ENCODE measurements around the gene ADGRG1. TPM values are rescaled to one million over a fixed set of nuclear protein-coding genes. Genes with fewer than 3 reads are reported as not detected.

Gene ADGRG1
- total and polyA plus RNA-seq, 8 donors = 17.3 to 78.4 (median 19.3) TPM

DNA sequence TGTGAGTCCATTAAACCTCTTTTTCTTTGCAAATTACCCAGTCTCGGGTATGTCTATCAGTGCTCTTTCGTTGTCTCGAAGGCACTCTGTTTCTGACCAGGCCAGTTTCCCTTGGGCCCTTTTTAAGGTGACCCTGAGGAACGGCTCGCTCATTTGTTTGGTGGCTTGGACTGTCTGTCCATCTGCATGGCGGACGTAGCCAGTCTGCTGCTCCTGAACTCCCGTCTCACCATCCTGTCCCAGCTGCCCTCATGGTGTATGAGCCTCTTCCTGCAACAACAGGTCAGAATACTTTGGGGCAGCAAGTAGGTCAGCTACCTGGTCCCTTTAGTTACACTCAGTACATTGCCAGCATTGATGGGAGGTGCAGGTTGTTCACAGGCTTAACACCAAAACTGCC is 85.2 kb downstream of the ADGRG1 start:
- TF ChIP-seq, protein P1, sequence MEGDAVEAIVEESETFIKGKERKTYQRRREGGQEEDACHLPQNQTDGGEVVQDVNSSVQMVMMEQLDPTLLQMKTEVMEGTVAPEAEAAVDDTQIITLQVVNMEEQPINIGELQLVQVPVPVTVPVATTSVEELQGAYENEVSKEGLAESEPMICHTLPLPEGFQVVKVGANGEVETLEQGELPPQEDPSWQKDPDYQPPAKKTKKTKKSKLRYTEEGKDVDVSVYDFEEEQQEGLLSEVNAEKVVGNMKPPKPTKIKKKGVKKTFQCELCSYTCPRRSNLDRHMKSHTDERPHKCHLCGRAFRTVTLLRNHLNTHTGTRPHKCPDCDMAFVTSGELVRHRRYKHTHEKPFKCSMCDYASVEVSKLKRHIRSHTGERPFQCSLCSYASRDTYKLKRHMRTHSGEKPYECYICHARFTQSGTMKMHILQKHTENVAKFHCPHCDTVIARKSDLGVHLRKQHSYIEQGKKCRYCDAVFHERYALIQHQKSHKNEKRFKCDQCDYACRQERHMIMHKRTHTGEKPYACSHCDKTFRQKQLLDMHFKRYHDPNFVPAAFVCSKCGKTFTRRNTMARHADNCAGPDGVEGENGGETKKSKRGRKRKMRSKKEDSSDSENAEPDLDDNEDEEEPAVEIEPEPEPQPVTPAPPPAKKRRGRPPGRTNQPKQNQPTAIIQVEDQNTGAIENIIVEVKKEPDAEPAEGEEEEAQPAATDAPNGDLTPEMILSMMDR (IDR thresholded peaks at IDR 0.05) = no peak
- ATAC-seq = no peak
- DNase-seq = no peak
- Histone ChIP-seq H3K4me1 (no peaks in the 10 kb centered on the region), H3K4me3 (no peak overlapping the region), H3K27ac (no peak overlapping the region), H3K27me3 (no peaks in the 10 kb centered on the region), H3K9me3 (no peaks in the 10 kb centered on the region), H3K36me3 (no peaks in the 10 kb centered on the region)
- intact Hi-C loops (cut with DNase I) = no loop called here

DNA sequence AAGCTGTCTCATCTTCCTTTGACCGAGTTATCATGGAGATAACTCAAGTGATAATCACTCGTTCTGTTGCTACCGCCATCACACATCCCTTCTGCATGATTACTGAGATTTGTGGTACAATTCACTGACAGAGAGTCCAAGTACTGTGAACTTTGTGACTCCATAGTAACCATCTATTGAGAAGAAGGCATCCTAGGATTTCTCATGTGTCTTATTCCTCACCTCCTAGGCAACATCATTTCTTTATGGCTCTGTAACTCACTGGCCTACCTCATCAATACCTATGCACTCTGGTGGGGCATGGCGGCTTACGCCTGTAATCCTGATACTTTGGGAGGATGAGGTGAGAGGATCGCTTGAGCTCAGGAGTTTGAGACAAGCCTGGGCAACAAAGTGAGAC is 85.6 kb downstream of the ADGRG1 start:
- Histone ChIP-seq H3K27me3 (no peaks in the 10 kb centered on the region), H3K36me3 (no peaks in the 10 kb centered on the region), H3K9me3 (no peaks in the 10 kb centered on the region), H3K4me3 (no peak overlapping the region), H3K27ac (no peak overlapping the region), H3K4me1 (no peaks in the 10 kb centered on the region)
- no peak for ATAC-seq
- intact Hi-C loops (cut with DNase I) = no loop called here
- DNase-seq = no peak
- TF ChIP-seq, protein P1 (IDR thresholded peaks at IDR 0.05) = no peak

Other genes starting within 250 kb of the ADGRG1 start
- 1 to 10 TPM; 1.1 to 6.4 TPM for gene CCL17, start 223.9 kb upstream of the ADGRG1 start, total RNA-seq
- gene CCL17, start 223.9 kb upstream of the ADGRG1 start, polyA plus RNA-seq (ENCODE audit: insufficient read length in 6 of 6) = under 1 TPM in 1 of 6 donors, not detected in 5; 0.43 TPM
- 10 to 100 TPM; 48.6 to 51.5 TPM for gene CIAPIN1, start 181.2 kb upstream of the ADGRG1 start, total RNA-seq
- 10 to 100 TPM; 64.9 to 87.7 (median 81.4) TPM for gene CIAPIN1, start 181.2 kb upstream of the ADGRG1 start, polyA plus RNA-seq (ENCODE audit: insufficient read length in 6 of 6)
- 10 to 100 TPM; 47.3 to 48.8 TPM for gene COQ9, start 181.2 kb upstream of the ADGRG1 start, total RNA-seq
- gene COQ9, start 181.2 kb upstream of the ADGRG1 start, polyA plus RNA-seq (ENCODE audit: insufficient read length in 6 of 6) = 10 to 100 TPM; 56.9 to 67.8 (median 61.2) TPM
- 10 to 100 TPM; 76.5 to 85.2 TPM for gene POLR2C, start 166.0 kb upstream of the ADGRG1 start, total RNA-seq
- 10 to 100 TPM; 71.0 to 85.9 (median 81.9) TPM for gene POLR2C, start 166.0 kb upstream of the ADGRG1 start, polyA plus RNA-seq (ENCODE audit: insufficient read length in 6 of 6)
- gene DOK4, start 142.1 kb upstream of the ADGRG1 start, total RNA-seq = 100 to 1,000 TPM in 1 of 2 donors, 10 to 100 TPM in 1; 41.8 to 108 TPM
- gene DOK4, start 142.1 kb upstream of the ADGRG1 start, polyA plus RNA-seq (ENCODE audit: insufficient read length in 6 of 6) = 10 to 100 TPM; 27.7 to 34.4 (median 30.0) TPM
- gene CCDC102A, start 92.1 kb upstream of the ADGRG1 start, total RNA-seq = 1 to 10 TPM; 5.2 to 9.3 TPM
- 10 to 100 TPM; 11.5 to 18.4 (median 15.4) TPM for gene CCDC102A, start 92.1 kb upstream of the ADGRG1 start, polyA plus RNA-seq (ENCODE audit: insufficient read length in 6 of 6)
- under 1 TPM; 0.92 to 0.99 TPM for gene ADGRG5, start 86.0 kb upstream of the ADGRG1 start, total RNA-seq
- 1 to 10 TPM in 1 of 6 donors, under 1 TPM in 5; 0.58 to 1.3 (median 0.72) TPM for gene ADGRG5, start 86.0 kb upstream of the ADGRG1 start, polyA plus RNA-seq (ENCODE audit: insufficient read length in 6 of 6)
- 10 to 100 TPM in 1 of 2 donors, 1 to 10 TPM in 1; 1.1 to 29.8 TPM for gene ADGRG3, start 39.7 kb downstream of the ADGRG1 start, total RNA-seq
- gene ADGRG3, start 39.7 kb downstream of the ADGRG1 start, polyA plus RNA-seq (ENCODE audit: insufficient read length in 6 of 6) = 1 to 10 TPM in 4 of 6 donors, under 1 TPM in 2; 0.70 to 1.9 (median 1.1) TPM
- gene DRC7, start 66.2 kb downstream of the ADGRG1 start, total RNA-seq = 1 to 10 TPM in 1 of 2 donors, under 1 TPM in 1; 0.52 to 3.8 TPM
- gene DRC7, start 66.2 kb downstream of the ADGRG1 start, polyA plus RNA-seq (ENCODE audit: insufficient read length in 6 of 6) = 1 to 10 TPM; 1.1 to 4.3 (median 2.4) TPM
- 10 to 100 TPM; 16.6 to 20.1 TPM for gene KATNB1, start 107.1 kb downstream of the ADGRG1 start, total RNA-seq
- gene KATNB1, start 107.1 kb downstream of the ADGRG1 start, polyA plus RNA-seq (ENCODE audit: insufficient read length in 6 of 6) = 10 to 100 TPM; 11.7 to 15.2 (median 14.0) TPM
- gene KIFC3, start 173.9 kb downstream of the ADGRG1 start, total RNA-seq = 10 to 100 TPM; 68.7 to 96.8 TPM
- gene KIFC3, start 173.9 kb downstream of the ADGRG1 start, polyA plus RNA-seq (ENCODE audit: insufficient read length in 6 of 6) = 10 to 100 TPM; 41.4 to 69.8 (median 54.8) TPM

All from left lung (tissue), 10 donors.